IPS-20b (cell line): ENCODE data around the gene ADCY5.

Experiments used
- H3K27ac ChIP-seq: one replicate; pipeline ENCODE4 v1.5.1; 2013; ENCODE audit warnings: low read length
- H3K27me3 ChIP-seq: 2 replicates; pipeline ENCODE4 v1.6.1; 2013; ENCODE audit warnings: mild to moderate bottlenecking, low read length, inconsistent platforms; ENCODE audit not compliant: insufficient read depth
- H3K36me3 ChIP-seq: 2 replicates; pipeline ENCODE4 v1.6.1; 2013; ENCODE audit warnings: low read depth, mild to moderate bottlenecking, inconsistent platforms, low read length, moderate library complexity; ENCODE audit not compliant: insufficient read depth
- H3K4me1 ChIP-seq: 2 replicates; pipeline ENCODE4 v1.6.1; 2013; ENCODE audit warnings: mild to moderate bottlenecking, control low read depth, inconsistent platforms, low read length, moderate library complexity; ENCODE audit not compliant: insufficient read depth
- H3K4me3 ChIP-seq: 2 replicates; pipeline ENCODE4 v1.5.1; 2013; ENCODE audit warnings: mild to moderate bottlenecking, low read length, inconsistent platforms
- H3K9ac ChIP-seq: 2 replicates; pipeline ENCODE4 v1.6.1; 2013; ENCODE audit warnings: low read depth, mild to moderate bottlenecking, inconsistent platforms, low read length, moderate library complexity
- H3K9me3 ChIP-seq: 2 replicates; pipeline ENCODE4 v1.6.1; 2013; ENCODE audit warnings: mild to moderate bottlenecking, low read depth, low read length, inconsistent platforms; ENCODE audit not compliant: insufficient read depth

Gene ADCY5

DNA sequence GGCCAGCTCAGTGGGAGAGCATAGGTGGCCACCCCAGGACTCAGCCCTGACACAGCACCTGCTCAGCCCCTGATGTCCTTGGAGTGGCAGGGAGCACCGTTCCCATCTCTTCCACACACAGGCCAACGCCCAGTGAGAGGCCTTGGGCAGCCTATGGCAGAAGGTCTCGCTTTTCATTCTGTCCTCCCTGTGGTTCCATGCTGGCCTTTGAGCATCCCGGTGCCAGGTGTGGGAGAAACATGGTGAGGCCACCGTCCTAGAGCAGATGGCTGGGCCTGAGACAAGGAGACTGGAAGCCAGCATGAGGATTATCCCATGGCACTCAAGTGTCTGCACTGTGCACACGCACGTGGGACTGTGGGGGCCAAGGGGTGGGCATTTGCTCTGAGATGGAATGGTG lies 25.1 kb downstream of the ADCY5 start:
- Histone ChIP-seq H3K4me1 (no peaks in the 10 kb centered on the region), H3K27ac (no peak overlapping the region), H3K36me3 (no peaks in the 10 kb centered on the region), H3K9ac (no peak overlapping the region), H3K9me3 (no peaks in the 10 kb centered on the region), H3K4me3 (no peak overlapping the region), H3K27me3 (no peaks in the 10 kb centered on the region)

GRCh38 chr3:123423031-123423430 lies 25.9 kb downstream of the ADCY5 start:
- Histone ChIP-seq H3K9me3 (no peaks in the 10 kb centered on the region), H3K27me3 (no peaks in the 10 kb centered on the region), H3K4me1 (no peaks in the 10 kb centered on the region), H3K9ac (no peak overlapping the region), H3K4me3 (no peak overlapping the region), H3K36me3 (no peaks in the 10 kb centered on the region), H3K27ac (no peak overlapping the region)

DNA sequence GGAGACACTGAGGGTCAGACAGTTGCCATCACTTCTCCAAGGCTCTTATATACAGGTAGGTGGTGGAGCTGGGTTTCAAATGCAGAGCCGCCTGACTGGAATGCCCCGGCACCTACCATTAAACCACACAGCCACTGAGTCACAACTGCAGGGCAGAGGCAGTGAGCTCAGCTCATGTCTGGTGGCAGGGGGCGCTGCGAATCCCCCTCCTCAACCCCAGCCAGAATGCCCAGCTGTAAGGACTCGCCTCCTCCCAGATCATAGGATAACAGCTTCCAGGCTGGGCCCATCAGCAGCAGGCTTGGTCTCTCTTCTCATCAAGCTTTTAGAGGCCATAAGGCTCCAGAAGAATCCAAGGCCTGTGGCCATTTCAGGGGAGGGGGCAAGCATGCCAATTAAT lies 26.4 kb downstream of the ADCY5 start:
- no peaks in the 10 kb centered on the region for H3K36me3 ChIP-seq
- H3K9ac ChIP-seq, result no peak overlapping the region
- no peaks in the 10 kb centered on the region for H3K27me3 ChIP-seq
- H3K27ac ChIP-seq, result no peak overlapping the region
- no peaks in the 10 kb centered on the region for H3K4me1 ChIP-seq
- no peak overlapping the region for H3K4me3 ChIP-seq
- H3K9me3 ChIP-seq, result no peaks in the 10 kb centered on the region

GRCh38 chr3:123421353-123422174 lies 27.3 kb downstream of the ADCY5 start:
- H3K36me3 ChIP-seq, result no peaks in the 10 kb centered on the region
- no peak overlapping the region for H3K4me3 ChIP-seq
- no peak overlapping the region for H3K9ac ChIP-seq
- H3K4me1 ChIP-seq, result no peaks in the 10 kb centered on the region
- no peak overlapping the region for H3K27ac ChIP-seq
- H3K27me3 ChIP-seq, result no peaks in the 10 kb centered on the region
- H3K9me3 ChIP-seq, result no peaks in the 10 kb centered on the region

DNA sequence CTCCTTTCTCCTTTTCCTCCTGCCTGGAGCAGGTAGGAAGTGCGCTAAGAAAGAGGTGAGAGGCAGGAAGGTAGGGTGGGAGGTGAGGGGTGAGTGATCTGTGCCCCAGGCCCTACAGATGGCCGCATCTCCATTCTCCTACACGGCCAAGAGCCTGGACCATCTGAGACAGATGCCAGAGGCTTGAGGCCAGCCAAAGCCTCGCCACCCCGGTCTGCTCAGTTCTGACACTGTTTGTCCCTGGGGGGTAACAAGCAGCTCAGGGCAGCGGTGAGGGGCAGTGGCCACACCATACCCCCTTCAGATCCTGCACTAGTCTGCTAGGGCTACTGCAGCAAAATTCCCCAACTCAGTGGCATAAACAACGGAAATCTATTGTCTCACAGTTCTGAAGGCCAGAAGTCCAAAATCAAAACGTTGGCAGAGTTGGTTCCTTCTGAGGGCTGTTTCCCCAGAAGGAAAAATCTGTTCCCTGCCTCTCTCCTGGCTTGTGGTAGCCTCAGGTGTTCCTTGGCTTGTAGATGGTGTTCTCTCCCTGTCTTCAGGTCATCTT lies 28.4 kb downstream of the ADCY5 start:
- Histone ChIP-seq H3K27ac (no peak overlapping the region), H3K4me1 (no peaks in the 10 kb centered on the region), H3K9me3 (no peaks in the 10 kb centered on the region), H3K27me3 (no peaks in the 10 kb centered on the region), H3K4me3 (no peak overlapping the region), H3K9ac (no peak overlapping the region), H3K36me3 (no peaks in the 10 kb centered on the region)

GRCh38 chr3:123419850-123420297 lies 29.0 kb downstream of the ADCY5 start:
- no peak overlapping the region for H3K9ac ChIP-seq
- H3K4me1 ChIP-seq, result no peaks in the 10 kb centered on the region
- H3K27ac ChIP-seq, result no peak overlapping the region
- H3K36me3 ChIP-seq, result no peaks in the 10 kb centered on the region
- H3K9me3 ChIP-seq, result no peaks in the 10 kb centered on the region
- H3K4me3 ChIP-seq, result no peak overlapping the region
- H3K27me3 ChIP-seq, result no peaks in the 10 kb centered on the region

DNA sequence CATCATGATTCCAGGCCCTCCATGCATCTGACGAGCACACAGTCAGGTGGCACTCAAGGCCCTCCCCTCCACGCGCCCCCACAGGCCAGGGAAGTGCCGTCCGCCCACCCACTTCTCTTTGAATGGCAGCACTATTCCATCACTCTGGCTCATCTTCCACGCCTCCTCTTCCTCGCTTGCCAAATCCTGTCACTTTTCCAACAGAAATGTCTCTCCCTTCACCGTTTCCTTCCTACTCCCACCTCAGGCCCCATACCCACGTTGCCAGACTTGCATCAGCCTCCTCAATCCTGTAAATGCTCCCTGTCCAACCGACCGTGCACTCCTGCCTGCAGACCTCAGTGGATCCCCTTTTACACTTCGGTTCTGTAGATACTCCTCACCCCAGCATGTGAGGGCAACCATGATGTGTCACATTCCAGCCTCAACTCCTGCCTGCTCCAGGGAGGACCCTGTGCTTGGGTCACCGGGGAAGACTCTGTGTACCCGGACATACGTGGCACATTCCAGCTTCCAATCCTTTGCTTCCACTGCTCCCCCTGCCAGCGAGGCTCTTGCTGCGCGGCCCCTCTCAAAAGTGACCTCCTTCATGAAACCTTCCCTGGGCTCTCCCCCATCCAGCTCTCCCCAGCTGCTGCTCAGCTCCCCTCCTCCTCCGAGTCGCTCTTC lies 29.6 kb downstream of the ADCY5 start:
- Histone ChIP-seq H3K4me1 (no peaks in the 10 kb centered on the region), H3K27ac (no peak overlapping the region), H3K27me3 (no peaks in the 10 kb centered on the region), H3K9me3 (no peaks in the 10 kb centered on the region), H3K36me3 (no peaks in the 10 kb centered on the region), H3K4me3 (no peak overlapping the region), H3K9ac (no peak overlapping the region)

DNA sequence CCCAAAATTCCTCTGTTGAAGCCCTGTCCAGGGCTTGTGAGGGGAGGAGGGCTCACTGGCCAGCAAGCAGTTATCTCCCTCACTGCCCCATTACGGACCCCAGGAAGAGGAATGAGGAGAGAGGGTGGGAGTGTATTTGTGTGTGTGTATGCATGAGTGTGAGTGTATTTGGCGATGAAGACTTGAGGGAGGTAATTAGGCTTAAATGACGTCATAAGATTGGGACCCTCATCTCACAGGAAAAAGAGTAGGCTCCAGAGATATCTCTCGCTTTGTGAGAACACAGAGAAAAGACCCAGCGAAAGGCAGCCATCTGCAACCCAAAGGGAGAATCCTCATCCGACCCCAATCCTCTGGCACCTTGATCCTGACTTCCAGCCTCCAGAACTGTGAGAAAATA lies 32.2 kb downstream of the ADCY5 start:
- H3K36me3 ChIP-seq, result no peaks in the 10 kb centered on the region
- no peaks in the 10 kb centered on the region for H3K4me1 ChIP-seq
- H3K27ac ChIP-seq, result no peak overlapping the region
- H3K9ac ChIP-seq, result no peak overlapping the region
- H3K9me3 ChIP-seq, result no peaks in the 10 kb centered on the region
- H3K4me3 ChIP-seq, result no peak overlapping the region
- no peaks in the 10 kb centered on the region for H3K27me3 ChIP-seq

GRCh38 chr3:123416173-123416572 lies 32.7 kb downstream of the ADCY5 start:
- H3K36me3 ChIP-seq, result no peaks in the 10 kb centered on the region
- H3K27ac ChIP-seq, result no peak overlapping the region
- no peaks in the 10 kb centered on the region for H3K4me1 ChIP-seq
- no peaks in the 10 kb centered on the region for H3K9me3 ChIP-seq
- no peaks in the 10 kb centered on the region for H3K27me3 ChIP-seq
- H3K4me3 ChIP-seq, result no peak overlapping the region
- H3K9ac ChIP-seq, result no peak overlapping the region

DNA sequence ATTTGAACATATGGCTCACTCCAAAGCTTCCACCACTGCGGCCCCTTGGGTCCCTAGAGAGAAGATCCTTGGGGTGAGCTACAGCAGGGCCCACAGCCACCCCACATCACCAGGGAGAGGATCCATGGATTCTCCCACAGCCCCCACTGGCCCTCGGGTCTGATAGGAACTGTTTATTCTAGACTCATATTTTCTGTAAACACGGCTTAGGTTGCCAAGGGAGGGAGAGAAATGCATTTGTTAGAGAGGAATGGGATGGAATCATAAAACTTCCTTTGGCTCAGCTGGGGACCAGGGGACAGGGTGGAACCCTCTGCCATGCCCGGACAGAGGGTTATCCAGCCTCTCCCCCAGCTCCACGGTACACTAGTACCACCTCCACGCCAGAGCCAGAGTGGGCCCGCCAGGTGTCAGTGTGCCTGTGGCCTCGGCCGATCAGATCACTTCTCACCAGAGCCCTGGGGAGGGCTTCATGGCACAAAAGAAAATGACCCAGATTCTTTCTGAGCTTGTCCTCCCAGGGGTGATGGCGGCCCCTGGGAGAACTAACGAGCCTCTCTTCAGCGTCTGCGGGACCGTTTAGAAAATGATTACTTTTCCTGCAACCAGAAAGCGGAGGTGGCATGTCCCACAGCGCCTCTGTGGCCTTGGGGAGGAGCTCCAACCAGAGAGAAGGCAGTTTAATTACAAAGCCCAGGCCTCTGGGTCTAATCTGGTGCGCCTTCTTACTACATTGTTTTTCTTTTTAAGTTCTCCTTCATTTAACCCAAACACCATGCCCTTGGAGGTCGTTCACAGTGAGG lies 33.7 kb downstream of the ADCY5 start:
- Histone ChIP-seq H3K4me3 (no peak overlapping the region), H3K27ac (no peak overlapping the region), H3K27me3 (no peaks in the 10 kb centered on the region), H3K36me3 (no peaks in the 10 kb centered on the region), H3K4me1 (peaks cover under 1% of the 10 kb centered on the region; the same call in 1 of the 2 replicates), H3K9me3 (no peaks in the 10 kb centered on the region), H3K9ac (no peak overlapping the region)

DNA sequence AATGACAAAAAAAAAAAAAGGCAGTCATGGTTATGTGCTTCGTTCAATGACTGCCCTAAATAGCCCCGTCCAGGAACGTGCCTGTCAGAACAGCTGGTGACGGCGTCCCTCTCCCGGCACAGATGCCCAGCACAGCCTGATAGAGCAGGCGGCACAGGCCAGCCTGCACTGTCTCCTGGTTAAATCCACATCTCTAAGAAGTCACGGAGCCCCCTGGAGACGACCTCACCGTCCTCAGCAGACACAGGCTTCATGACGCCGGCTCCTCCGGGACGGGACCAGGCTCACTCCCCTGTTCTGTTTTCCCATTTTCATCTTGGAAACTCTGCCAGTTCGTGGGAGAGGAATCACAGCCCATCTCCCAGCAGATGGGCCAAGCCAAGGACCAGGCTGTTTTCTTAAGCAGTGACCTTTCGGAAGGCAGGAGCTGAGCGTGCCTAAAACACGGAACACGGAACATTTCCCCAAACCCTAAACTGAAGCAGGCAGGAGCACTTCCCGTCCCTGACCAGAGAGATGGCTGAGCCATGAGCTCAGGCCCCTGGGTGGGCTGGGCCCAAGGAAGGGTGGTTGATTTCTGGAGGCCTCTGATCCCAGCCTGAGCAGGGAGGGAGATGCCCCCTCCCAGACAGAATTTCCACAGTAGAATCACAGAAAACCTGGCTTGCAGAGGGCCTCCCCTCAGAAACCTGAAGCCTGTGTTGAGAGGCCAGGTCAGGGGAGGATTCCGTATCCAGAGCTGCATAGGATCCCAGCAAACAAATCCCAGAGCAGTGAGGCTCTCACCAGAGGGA lies 35.9 kb downstream of the ADCY5 start:
- Histone ChIP-seq H3K9ac (no peak overlapping the region), H3K9me3 (no peaks in the 10 kb centered on the region), H3K27me3 (no peaks in the 10 kb centered on the region), H3K4me3 (no peak overlapping the region), H3K27ac (no peak overlapping the region), H3K4me1 (peaks cover 5% of the 10 kb centered on the region; the same call in 1 of the 2 replicates), H3K36me3 (no peaks in the 10 kb centered on the region)
